Kidney (tissue), 14 donors: ENCODE measurements around the gene VEGFC. TPM values are rescaled to one million over a fixed set of nuclear protein-coding genes. Genes with fewer than 3 reads are reported as not detected.
A peak's percentile ranks its signal among the peaks of the same experiment; 100 is the strongest.

Experiments
- DNase-seq, 5 donors: peaks; one replicate each; pipeline ENCODE4 v3.0.0-alpha.2; 2013 to 2020
- FAIRE-seq: peaks from 2 replicates; lab custom pipeline; 2012; peaks lifted over from hg19 to GRCh38; lab: Jason Lieb, UNC
- H3K27ac ChIP-seq, 2 donors: one replicate each; pipeline ENCODE4 v1.7.0; 2013; ENCODE audit warnings: low read depth in 2 of 2, low read length in 2 of 2, inconsistent platforms in 1 of 2
- H3K27me3 ChIP-seq: one replicate; pipeline ENCODE4 v1.7.1; 2013; ENCODE audit warnings: low read length, inconsistent platforms; ENCODE audit not compliant: control insufficient read depth, insufficient read depth
- H3K36me3 ChIP-seq, 3 donors: one replicate each; pipeline versions ENCODE4 v1.7.0 to v1.7.1; 2013; ENCODE audit warnings: low read length in 3 of 3, control low read depth in 1 of 3, inconsistent platforms in 1 of 3; ENCODE audit not compliant: insufficient read depth in 3 of 3, control insufficient read depth in 2 of 3
- H3K4me1 ChIP-seq, 3 donors: one replicate each; pipeline versions ENCODE4 v1.7.0 to v1.7.1; 2013; ENCODE audit warnings: low read length in 3 of 3, inconsistent platforms in 1 of 3, low read depth in 1 of 3; ENCODE audit not compliant: control insufficient read depth in 2 of 3, insufficient read depth in 2 of 3
- H3K4me3 ChIP-seq, 3 donors: one replicate each; pipeline versions ENCODE4 v1.7.0 to v1.8.1; 2013; ENCODE audit warnings: low read length in 3 of 3, control low read depth in 1 of 3, inconsistent platforms in 1 of 3
- H3K9ac ChIP-seq, 3 donors: one replicate each; pipeline versions ENCODE4 v1.7.0 to v1.7.1; 2013; ENCODE audit warnings: low read length in 3 of 3, control low read depth in 1 of 3, inconsistent platforms in 1 of 3
- H3K9me3 ChIP-seq, 3 donors: one replicate each; pipeline versions ENCODE4 v1.7.0 to v1.7.1; 2013; ENCODE audit warnings: low read length in 3 of 3, control low read depth in 1 of 3, inconsistent platforms in 1 of 3; ENCODE audit not compliant: control insufficient read depth in 2 of 3, insufficient read depth in 1 of 3
- intact Hi-C: fragments of 100-400 bp; cut with DNase I; formaldehyde crosslinking; loops from one replicate; pipeline ENCODE4 v1.11.1; 2022
- polyA plus RNA-seq: library from polyadenylated mRNA; stranded (reverse); fragments of 350-450 nt; fragmentation: Illumina TruSeq; extraction: RNeasy Lipid Tissue Mini Kit (QIAGEN cat#74804); gene quantifications from one replicate; pipeline ENCODE4 v1.2.3, GENCODE V29; 2014; ENCODE audit warnings: low read depth, low replicate concordance; ENCODE audit not compliant: insufficient read depth
- total RNA-seq: library from RNA; stranded (reverse); fragmentation: NEBNext Ultra II Directional; extraction: Animal tissue kit (Norgen Biotek cat#: 25700); gene quantifications from one replicate; pipeline ENCODE4 v1.2.1, GENCODE V29; 2021
- TF ChIP-seq, protein P1 (sequence below): IDR thresholded peaks from 3 replicates; pipeline ENCODE4 v1.5.1; 2012; ENCODE audit warnings: mild to moderate bottlenecking, moderate library complexity, borderline replicate concordance; ENCODE audit not compliant: insufficient read depth; ENCODE audit errors: extremely low read depth
- donor health status: control.
- donor health status: control.
- donor health status: control.
- donor health status: control.
- donor health status: control.
- donor health status: DM: yes; HTN: yes; CAD: no.
- donor health status: Normal renal cell carcinoma (clear cell type).

The VEGFC gene
- total and polyA plus RNA-seq, 2 donors from 2014 or later = 6.6 to 14.3 TPM

DNA sequence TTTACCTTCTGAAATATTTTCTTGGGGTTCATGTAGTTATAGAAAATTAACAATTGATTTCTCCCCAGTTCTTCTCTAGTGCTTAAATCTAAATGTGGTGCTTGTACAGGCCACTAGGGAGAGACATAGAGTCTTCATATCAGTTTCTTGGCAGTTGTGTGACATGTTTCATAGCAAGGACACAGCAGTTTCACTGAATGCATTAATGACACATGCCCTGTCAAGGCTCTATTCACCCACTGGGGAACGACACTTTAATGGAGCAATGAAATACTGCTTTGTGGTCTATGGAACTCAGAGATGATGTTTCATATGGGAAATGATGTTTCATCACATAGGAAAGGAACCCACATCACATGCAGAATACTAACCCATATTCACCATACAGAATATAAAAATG, 2.8 kb downstream of the VEGFC start:
- FAIRE-seq = no peak
- Histone ChIP-seq H3K9me3 (no peaks in the 10 kb centered on the region), H3K36me3 (no peaks in the 10 kb centered on the region), H3K9ac (no peak overlapping the region), H3K4me3 (peak overlapping the region in 1 of 3 donors; percentile 26), H3K27me3 (no peaks in the 10 kb centered on the region), H3K4me1 (no peaks in the 10 kb centered on the region), H3K27ac (no peak overlapping the region)
- TF ChIP-seq, protein P1, sequence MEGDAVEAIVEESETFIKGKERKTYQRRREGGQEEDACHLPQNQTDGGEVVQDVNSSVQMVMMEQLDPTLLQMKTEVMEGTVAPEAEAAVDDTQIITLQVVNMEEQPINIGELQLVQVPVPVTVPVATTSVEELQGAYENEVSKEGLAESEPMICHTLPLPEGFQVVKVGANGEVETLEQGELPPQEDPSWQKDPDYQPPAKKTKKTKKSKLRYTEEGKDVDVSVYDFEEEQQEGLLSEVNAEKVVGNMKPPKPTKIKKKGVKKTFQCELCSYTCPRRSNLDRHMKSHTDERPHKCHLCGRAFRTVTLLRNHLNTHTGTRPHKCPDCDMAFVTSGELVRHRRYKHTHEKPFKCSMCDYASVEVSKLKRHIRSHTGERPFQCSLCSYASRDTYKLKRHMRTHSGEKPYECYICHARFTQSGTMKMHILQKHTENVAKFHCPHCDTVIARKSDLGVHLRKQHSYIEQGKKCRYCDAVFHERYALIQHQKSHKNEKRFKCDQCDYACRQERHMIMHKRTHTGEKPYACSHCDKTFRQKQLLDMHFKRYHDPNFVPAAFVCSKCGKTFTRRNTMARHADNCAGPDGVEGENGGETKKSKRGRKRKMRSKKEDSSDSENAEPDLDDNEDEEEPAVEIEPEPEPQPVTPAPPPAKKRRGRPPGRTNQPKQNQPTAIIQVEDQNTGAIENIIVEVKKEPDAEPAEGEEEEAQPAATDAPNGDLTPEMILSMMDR = peak; percentile 51
- DNase-seq = peak in 3 of 5 donors; percentile 16 to 67 (median 59)
- intact Hi-C loops = no loop called here

DNA sequence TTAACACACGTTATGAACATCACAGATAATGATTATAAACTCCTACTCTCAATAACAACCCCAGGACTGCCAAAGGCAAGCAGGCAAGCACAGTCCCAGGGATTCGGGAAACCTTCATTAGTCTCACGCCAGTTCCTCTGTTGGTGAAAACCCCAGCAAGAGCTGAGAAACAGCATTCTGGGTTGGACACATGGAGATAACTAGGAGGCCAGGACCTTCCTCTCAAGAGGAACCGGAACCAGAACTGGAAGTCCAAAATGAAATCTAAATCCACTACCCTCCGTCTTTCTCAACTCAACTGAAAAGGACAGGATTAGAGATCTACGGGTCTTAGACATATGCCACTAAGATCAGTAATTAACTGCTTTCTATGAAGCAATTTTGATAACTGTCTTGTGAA, 3.8 kb downstream of the VEGFC start:
- no peak overlapping the region for H3K9ac ChIP-seq
- no peak for DNase-seq
- H3K9me3 ChIP-seq = no peaks in the 10 kb centered on the region
- TF ChIP-seq, protein P1 = no peak
- intact Hi-C loops = no loop called here
- H3K4me1 ChIP-seq = no peaks in the 10 kb centered on the region
- no peak for FAIRE-seq
- peak overlapping the region in 1 of 3 donors; percentile 10 for H3K4me3 ChIP-seq
- H3K27me3 ChIP-seq = no peaks in the 10 kb centered on the region
- no peaks in the 10 kb centered on the region for H3K36me3 ChIP-seq
- H3K27ac ChIP-seq = peak overlapping the region in 1 of 2 donors; percentile 63

DNA sequence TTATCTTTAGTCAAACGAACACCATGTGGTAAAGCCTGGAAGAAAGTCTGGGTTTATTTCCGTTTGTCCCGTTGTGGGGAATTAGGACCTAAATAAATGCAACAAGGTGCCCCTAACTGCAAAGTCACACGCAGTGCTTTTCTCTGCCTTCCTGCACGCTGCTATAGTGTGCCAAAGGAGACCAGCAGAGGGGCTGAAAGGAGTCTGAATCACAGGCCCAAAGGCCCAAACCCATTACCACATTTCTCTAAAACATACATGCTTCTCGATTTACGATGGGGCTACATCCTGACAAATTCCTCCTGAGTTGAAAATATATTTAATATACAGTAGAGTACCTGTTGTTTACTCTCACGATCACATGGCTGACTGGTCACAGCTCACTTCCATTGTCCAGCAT, 4.5 kb downstream of the VEGFC start:
- no peak overlapping the region for H3K4me3 ChIP-seq

More for the DNA sequence above, 4.5 kb downstream of the VEGFC start:
- no peaks in the 10 kb centered on the region for H3K36me3 ChIP-seq
- H3K27me3 ChIP-seq = no peaks in the 10 kb centered on the region
- FAIRE-seq = no peak
- intact Hi-C loops = no loop called here
- no peak for DNase-seq
- no peak overlapping the region for H3K27ac ChIP-seq
- H3K9ac ChIP-seq = peak overlapping the region in 1 of 3 donors; percentile 12
- no peaks in the 10 kb centered on the region for H3K9me3 ChIP-seq
- H3K4me1 ChIP-seq = no peaks in the 10 kb centered on the region
- TF ChIP-seq, protein P1 = no peak
